Measurements from ENCODE around the gene BAG1. TPM values are rescaled to one million over a fixed set of nuclear protein-coding genes. Genes with fewer than 3 reads are reported as not detected.

BAG1 gene
- total and polyA plus RNA-seq, 2 experiments from 2014 or later: 44.7 to 55.4 TPM

- no peaks in the 10 kb centered on the region for H3K27me3 ChIP-seq (ENCODE audit: insufficient read depth)
- Mint-ChIP-seq H3K27me3 (ENCODE audit: insufficient read depth, low read depth, poor library complexity) (peaks cover 2% of the 10 kb centered on the region), H3K9me3 (no peaks in the 10 kb centered on the region), H3K27ac (no peak overlapping the region), H3K4me3 (no peak overlapping the region), H3K36me3 (ENCODE audit: low read depth) (peaks cover 42% of the 10 kb centered on the region), H3K4me1 (peaks cover 10% of the 10 kb centered on the region)
- no peak overlapping the region for H3K27ac ChIP-seq (ENCODE audit: low read depth)
- H3K4me2 ChIP-seq: no peak overlapping the region
- peaks cover 31% of the 10 kb centered on the region for H3K79me2 ChIP-seq (replicated peaks; ENCODE audit: insufficient read depth)
- ATAC-seq (no peak), DNase-seq (ENCODE audit: low spot score) (no peak)
- no peaks in the 10 kb centered on the region for H3F3A ChIP-seq (replicated peaks; ENCODE audit: low read depth)
- H4K20me1 ChIP-seq (replicated peaks; ENCODE audit: insufficient read depth): peaks cover 5% of the 10 kb centered on the region
- H3K4me1 ChIP-seq (ENCODE audit: insufficient read depth): peaks cover 5% of the 10 kb centered on the region; the same call in 1 of the 2 replicates
- H3K36me3 ChIP-seq (ENCODE audit: insufficient read depth): peaks cover 41% of the 10 kb centered on the region
- no peaks in the 10 kb centered on the region for H3K9me2 ChIP-seq (ENCODE audit: insufficient read depth)
- TF ChIP-seq EZH2 (IDR thresholded peaks at IDR 0.05; ENCODE audit: low read depth, unreplicated experiment): no peak
- TF ChIP-seq CTCF (conservative IDR thresholded peaks at IDR 0.05; ENCODE audit: low read depth in 2 of 2): no peak
- no peak for TF ChIP-seq POLR2AphosphoS5 (IDR thresholded peaks at IDR 0.05; ENCODE audit: low read depth)
- TF ChIP-seq STAT1 (IDR thresholded peaks at IDR 0.05; ENCODE audit: unreplicated experiment): no peak
- no peak for TF ChIP-seq NANOG (IDR thresholded peaks at IDR 0.05; ENCODE audit: borderline replicate concordance)
- TF ChIP-seq ETS1 (IDR thresholded peaks at IDR 0.05): no peak
- TF ChIP-seq EZH2phosphoT487 (IDR thresholded peaks at IDR 0.05; ENCODE audit: unreplicated experiment): no peak
- TF ChIP-seq JUNB (IDR thresholded peaks at IDR 0.05; ENCODE audit: unreplicated experiment): no peak
- no peak for TF ChIP-seq ZNF114 (CRISPR knock-in tag; IDR thresholded peaks at IDR 0.05)
- TF ChIP-seq CREB1 (CRISPR knock-in tag; IDR thresholded peaks at IDR 0.05; ENCODE audit: low read depth): no peak
- no peak for TF ChIP-seq ZNF331 (CRISPR knock-in tag; IDR thresholded peaks at IDR 0.05; ENCODE audit: low read depth)
- TF ChIP-seq ZNF462 (CRISPR knock-in tag; IDR thresholded peaks at IDR 0.05): no peak
- TF ChIP-seq REST (IDR thresholded peaks at IDR 0.05; ENCODE audit: unreplicated experiment): no peak
- no peak overlapping the region for H3K4me3 ChIP-seq
- no peak overlapping the region for H2AFZ ChIP-seq
These were observed 2.8 kb upstream of the BAG1 start for GRCh38 chr9:33267151-33267767.
